Type B pancreatic cell (in vitro differentiated cells): ENCODE measurements around the gene B4GALT1. TPM values are rescaled to one million over a fixed set of nuclear protein-coding genes. Genes with fewer than 3 reads are reported as not detected.

Experiments
- DNase-seq: peaks from one replicate; pipeline ENCODE4 v3.0.0; 2021; ENCODE audit warnings: mixed read lengths; ENCODE audit not compliant: unreplicated experiment; ENCODE audit errors: extremely low spot score
- H3K27ac Mint-ChIP-seq: 2 replicates; pipeline ENCODE4 v1.8.0; 2021; ENCODE audit warnings: mild to moderate bottlenecking, mixed read lengths
- H3K27me3 Mint-ChIP-seq: 2 replicates; pipeline ENCODE4 v1.8.0; 2021; ENCODE audit warnings: mixed read lengths
- H3K36me3 Mint-ChIP-seq: 2 replicates; pipeline ENCODE4 v1.8.0; 2021; ENCODE audit warnings: mixed read lengths
- H3K4me1 Mint-ChIP-seq: one replicate; pipeline ENCODE4 v1.8.0; 2021; ENCODE audit warnings: mixed read lengths; ENCODE audit not compliant: unreplicated experiment
- H3K4me3 Mint-ChIP-seq: 2 replicates; pipeline ENCODE4 v1.8.0; 2021; ENCODE audit warnings: mild to moderate bottlenecking, mixed read lengths
- H3K9me3 Mint-ChIP-seq: 2 replicates; pipeline ENCODE4 v1.8.0; 2021; ENCODE audit warnings: mixed read lengths
- CTCF ChIP-seq: fragments of 200-600 bp; sonication (generic); conservative IDR thresholded peaks from 2 replicates; pipeline ENCODE4 v1.5.0; 2021; ENCODE audit warnings: antibody characterized with exemption, mild to moderate bottlenecking
- total RNA-seq: library from RNA; stranded (reverse); gene quantifications from 2 replicates; pipeline ENCODE4 v1.2.1, GENCODE V29; 2021; ENCODE audit warnings: low replicate concordance

B4GALT1 gene
- total RNA-seq, 1 donor from 2014 or later: 91.9 TPM

- Mint-ChIP-seq H3K4me1 (peaks cover 11% of the 10 kb centered on the region), H3K27me3 (peaks cover 3% of the 10 kb centered on the region)
Observed at GRCh38 chr9:33182519-33182918, 15.4 kb upstream of the B4GALT1 start.

GRCh38 chr9:33180526-33181184, 13.5 kb upstream of the B4GALT1 start:
- H3K4me3 Mint-ChIP-seq: no peak overlapping the region

More at GRCh38 chr9:33182519-33182918, 15.4 kb upstream of the B4GALT1 start:
- Mint-ChIP-seq H3K36me3 (no peaks in the 10 kb centered on the region), H3K9me3 (peaks cover 1% of the 10 kb centered on the region), H3K27ac (no peak overlapping the region), H3K4me3 (no peak overlapping the region)
- no peak for DNase-seq
- TF ChIP-seq CTCF: no peak

GRCh38 chr9:33178972-33179697, 12.0 kb upstream of the B4GALT1 start:
- DNase-seq: no peak
- Mint-ChIP-seq H3K36me3 (no peaks in the 10 kb centered on the region), H3K4me3 (no peak overlapping the region), H3K9me3 (no peaks in the 10 kb centered on the region), H3K27me3 (peaks cover 2% of the 10 kb centered on the region), H3K27ac (no peak overlapping the region), H3K4me1 (no peaks in the 10 kb centered on the region)
- no peak for TF ChIP-seq CTCF

More at GRCh38 chr9:33180526-33181184, 13.5 kb upstream of the B4GALT1 start:
- Mint-ChIP-seq H3K9me3 (no peaks in the 10 kb centered on the region), H3K4me1 (no peaks in the 10 kb centered on the region), H3K36me3 (no peaks in the 10 kb centered on the region), H3K27ac (no peak overlapping the region), H3K27me3 (peaks cover 2% of the 10 kb centered on the region)
- TF ChIP-seq CTCF: no peak
- DNase-seq: no peak

- H3K4me1 Mint-ChIP-seq: peaks cover under 1% of the 10 kb centered on the region
- H3K4me3 Mint-ChIP-seq: no peak overlapping the region
- H3K9me3 Mint-ChIP-seq: no peaks in the 10 kb centered on the region
- H3K27ac Mint-ChIP-seq: no peak overlapping the region
- no peak for TF ChIP-seq CTCF
- peaks cover 2% of the 10 kb centered on the region for H3K27me3 Mint-ChIP-seq
- no peaks in the 10 kb centered on the region for H3K36me3 Mint-ChIP-seq
- no peak for DNase-seq
Observed at GRCh38 chr9:33177639-33178038, 10.5 kb upstream of the B4GALT1 start.

GRCh38 chr9:33177086-33177485, 9.9 kb upstream of the B4GALT1 start:
- no peak overlapping the region for H3K4me3 Mint-ChIP-seq
- no peak for DNase-seq
- peaks cover 2% of the 10 kb centered on the region for H3K27me3 Mint-ChIP-seq
- H3K27ac Mint-ChIP-seq: no peak overlapping the region
- H3K36me3 Mint-ChIP-seq: no peaks in the 10 kb centered on the region
- H3K4me1 Mint-ChIP-seq: peaks cover 6% of the 10 kb centered on the region
- no peaks in the 10 kb centered on the region for H3K9me3 Mint-ChIP-seq
- TF ChIP-seq CTCF: no peak
